Mesenchymal stem cell (in vitro differentiated cells and primary cell): Measurements from ENCODE around the gene CYP2W1.

ENCODE experiments used
- DNase-seq: peaks from one replicate; pipeline ENCODE4 v3.0.0-alpha.2; 2013
- H2AFZ ChIP-seq: one replicate; pipeline ENCODE4 v1.6.1; 2013; ENCODE audit warnings: low read depth, mild to moderate bottlenecking, control low read depth, inconsistent platforms, low read length, moderate library complexity
- H2AK5ac ChIP-seq: 2 replicates; pipeline ENCODE4 v1.6.1; 2013; ENCODE audit warnings: low read length, moderate library complexity, mild to moderate bottlenecking, inconsistent platforms; ENCODE audit not compliant: severe bottlenecking
- H2BK120ac ChIP-seq: one replicate; pipeline ENCODE4 v1.6.1; 2013; ENCODE audit warnings: low read depth, mild to moderate bottlenecking, inconsistent platforms, low read length, moderate library complexity
- H2BK12ac ChIP-seq, 2 experiments: one replicate each; pipeline ENCODE4 v1.6.1; 2013; ENCODE audit warnings: inconsistent platforms in 2 of 2, low read length in 2 of 2, mild to moderate bottlenecking in 2 of 2, moderate library complexity in 2 of 2, control low read depth in 1 of 2
- H2BK15ac ChIP-seq: one replicate; pipeline ENCODE4 v1.6.1; 2013; ENCODE audit warnings: mild to moderate bottlenecking, low read depth, inconsistent platforms; ENCODE audit not compliant: poor library complexity, severe bottlenecking
- H2BK5ac ChIP-seq: 2 replicates; pipeline ENCODE4 v1.6.1; 2013; ENCODE audit warnings: low read depth, mild to moderate bottlenecking, low read length, control low read depth, inconsistent platforms; ENCODE audit not compliant: poor library complexity, severe bottlenecking
- H3K14ac ChIP-seq, 2 experiments: one replicate each; pipeline ENCODE4 v1.6.1; 2013; ENCODE audit warnings: inconsistent platforms in 2 of 2, low read length in 2 of 2, control low read depth in 1 of 2, mild to moderate bottlenecking in 1 of 2, moderate library complexity in 1 of 2
- H3K18ac ChIP-seq, 2 experiments: one replicate each; pipeline ENCODE4 v1.6.1; 2013; ENCODE audit warnings: inconsistent platforms in 2 of 2, low read length in 2 of 2, control low read depth in 1 of 2, low read depth in 1 of 2, mild to moderate bottlenecking in 1 of 2
- H3K23ac ChIP-seq, 2 experiments: one replicate each; pipeline ENCODE4 v1.6.1; 2013; ENCODE audit warnings: inconsistent platforms in 2 of 2, low read length in 2 of 2, mild to moderate bottlenecking in 2 of 2, moderate library complexity in 2 of 2, control low read depth in 1 of 2
- H3K27ac ChIP-seq: 2 replicates; pipeline ENCODE4 v1.5.1; 2013; ENCODE audit warnings: mild to moderate bottlenecking, moderate library complexity, low read length, control low read depth, inconsistent platforms; ENCODE audit not compliant: poor library complexity, severe bottlenecking
- H3K27me3 ChIP-seq, 2 experiments: 2 replicates each; pipeline versions ENCODE4 v1.6.1 to v1.7.0; 2013; ENCODE audit warnings: low read length in 2 of 2, mild to moderate bottlenecking in 2 of 2, moderate library complexity in 2 of 2, control low read depth in 1 of 2, inconsistent platforms in 1 of 2; ENCODE audit not compliant: control insufficient read depth in 1 of 2, insufficient read depth in 1 of 2
- H3K36me3 ChIP-seq, 2 experiments: 2 replicates each; pipeline versions ENCODE4 v1.6.1 to v1.7.0; 2013; ENCODE audit warnings: low read length in 2 of 2, control low read depth in 1 of 2, inconsistent platforms in 1 of 2, low read depth in 1 of 2, mild to moderate bottlenecking in 1 of 2; ENCODE audit not compliant: insufficient read depth in 2 of 2, control insufficient read depth in 1 of 2
- H3K4ac ChIP-seq, 2 experiments: one replicate each; pipeline ENCODE4 v1.6.1; 2013; ENCODE audit warnings: inconsistent platforms in 2 of 2, low read length in 2 of 2, mild to moderate bottlenecking in 2 of 2, moderate library complexity in 2 of 2, control low read depth in 1 of 2, low read depth in 1 of 2
- H3K4me1 ChIP-seq: 2 replicates; pipeline ENCODE4 v1.6.1; 2013; ENCODE audit warnings: low read depth, low read length, control low read depth; ENCODE audit not compliant: control insufficient read depth, insufficient read depth
- H3K4me2 ChIP-seq: 2 replicates; pipeline ENCODE4 v1.6.1; 2013; ENCODE audit warnings: low read length, mild to moderate bottlenecking, inconsistent platforms; ENCODE audit not compliant: poor library complexity, severe bottlenecking
- H3K4me3 ChIP-seq, 2 experiments: 2 replicates each; pipeline versions ENCODE4 v1.5.1 to v1.7.0; 2013; ENCODE audit warnings: low read length in 2 of 2, mild to moderate bottlenecking in 2 of 2, control low read depth in 1 of 2, low read depth in 1 of 2; ENCODE audit not compliant: insufficient read depth in 1 of 2
- H3K79me1 ChIP-seq: replicated peaks from 2 replicates; pipeline ENCODE4 v1.6.1; 2013; ENCODE audit warnings: mild to moderate bottlenecking, control low read depth, low read length, inconsistent platforms; ENCODE audit not compliant: poor library complexity, severe bottlenecking
- H3K9ac ChIP-seq: 2 replicates; pipeline ENCODE4 v1.7.0; 2013; ENCODE audit warnings: mild to moderate bottlenecking, low read length, moderate library complexity
- H3K9me3 ChIP-seq: 2 replicates; pipeline ENCODE4 v1.7.0; 2013; ENCODE audit warnings: mild to moderate bottlenecking, low read length; ENCODE audit not compliant: control insufficient read depth
- H4K8ac ChIP-seq: one replicate; pipeline ENCODE4 v1.6.1; 2013; ENCODE audit warnings: inconsistent platforms, mild to moderate bottlenecking, low read length, moderate library complexity
- H4K91ac ChIP-seq: one replicate; pipeline ENCODE4 v1.6.1; 2013; ENCODE audit warnings: mild to moderate bottlenecking, low read length, inconsistent platforms
- WGBS: methylation state at CpG from one replicate; pipeline ENCODE4 v1.1.7; 2013; ENCODE audit warnings: mixed read lengths; 5-methylcytosine and 5-hydroxymethylcytosine counted together

CYP2W1 gene

DNA sequence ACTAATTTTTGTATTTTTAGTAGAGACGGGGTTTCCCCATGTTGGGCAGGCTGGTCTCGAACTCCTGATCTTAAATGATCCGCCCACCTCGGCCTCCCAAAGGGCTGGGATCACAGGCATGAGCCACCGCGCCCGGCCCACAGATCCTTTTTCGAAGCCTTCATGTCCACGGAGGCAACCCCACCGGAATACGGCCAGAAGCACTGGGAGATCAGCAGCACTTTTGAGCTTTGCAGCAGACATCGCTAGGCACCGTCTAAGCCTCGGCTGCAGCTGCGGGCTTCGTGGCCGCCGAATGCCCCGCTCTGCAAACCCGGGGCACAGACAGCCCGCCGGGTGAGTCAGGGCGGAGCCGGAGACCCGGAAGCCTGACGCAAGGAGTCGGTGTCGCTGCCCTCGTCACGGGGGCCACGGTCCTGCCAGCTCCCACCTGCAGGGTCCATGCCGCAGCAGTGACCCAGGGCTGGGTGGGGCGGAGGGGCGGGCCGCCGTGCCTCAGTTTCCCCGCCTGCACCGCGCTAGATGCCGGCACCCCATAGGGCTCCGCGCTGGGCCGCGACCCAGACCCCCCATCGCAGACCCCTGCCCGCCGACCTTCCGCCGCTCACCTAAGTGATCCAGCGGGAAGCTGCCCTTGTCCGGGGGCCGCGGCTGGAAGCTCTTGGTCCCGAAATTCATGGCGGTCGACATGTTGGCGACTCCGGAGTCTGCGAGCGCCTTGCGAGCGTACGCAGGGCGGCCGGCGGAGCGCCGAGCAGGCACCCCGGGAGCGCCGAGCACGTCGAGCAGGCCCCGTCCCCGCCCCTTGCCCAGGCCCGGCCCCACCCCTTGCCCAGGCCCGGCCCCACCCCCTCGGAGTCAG lies 7.9 kb upstream of the CYP2W1 start, which contains the start of gene COX19:
TSS of gene COX19 (minus strand) at position 730 of the 862 bp plus-strand sequence. CDS start at position 690, 40 bp downstream.
- Histone ChIP-seq H3K9ac (peak within 1 kb of the TSS; percentile 97), H2BK5ac (peak within 1 kb of the TSS; percentile 92), H4K8ac (peak within 1 kb of the TSS; percentile 97), H2AK5ac (peak within 1 kb of the TSS; percentile 94), H2BK12ac (peak within 1 kb of the TSS; percentile 57 to 76), H3K27me3 (no peaks in the 10 kb centered on the region), H3K4ac (peak within 1 kb of the TSS; percentile 80 to 94), H2BK15ac (peak within 1 kb of the TSS; percentile 56), H3K79me1 (peaks cover 18% of the 10 kb centered on the region), H3K23ac (peak within 1 kb of the TSS in 1 of 2 experiments; percentile 79), H2AFZ (peak within 1 kb of the TSS; percentile 87), H3K9me3 (no peaks in the 10 kb centered on the region), H3K27ac (peak within 1 kb of the TSS; percentile 62), H3K18ac (peak within 1 kb of the TSS; percentile 93 to 98), H2BK120ac (peak within 1 kb of the TSS; percentile 56), H3K14ac (peak within 1 kb of the TSS in 1 of 2 experiments; percentile 94), H3K4me2 (peak within 1 kb of the TSS; percentile 75), H3K36me3 (peaks cover 22 to 25% of the 10 kb centered on the region in 2 experiments), H3K4me3 (peak within 1 kb of the TSS; percentile 87 to 98), H4K91ac (peak within 1 kb of the TSS; percentile 86), H3K4me1 (peaks cover 34% of the 10 kb centered on the region)
- DNase-seq: peak; percentile 87
- WGBS: under 1% methylated on average over 62 of the region's 78 CpGs

DNA sequence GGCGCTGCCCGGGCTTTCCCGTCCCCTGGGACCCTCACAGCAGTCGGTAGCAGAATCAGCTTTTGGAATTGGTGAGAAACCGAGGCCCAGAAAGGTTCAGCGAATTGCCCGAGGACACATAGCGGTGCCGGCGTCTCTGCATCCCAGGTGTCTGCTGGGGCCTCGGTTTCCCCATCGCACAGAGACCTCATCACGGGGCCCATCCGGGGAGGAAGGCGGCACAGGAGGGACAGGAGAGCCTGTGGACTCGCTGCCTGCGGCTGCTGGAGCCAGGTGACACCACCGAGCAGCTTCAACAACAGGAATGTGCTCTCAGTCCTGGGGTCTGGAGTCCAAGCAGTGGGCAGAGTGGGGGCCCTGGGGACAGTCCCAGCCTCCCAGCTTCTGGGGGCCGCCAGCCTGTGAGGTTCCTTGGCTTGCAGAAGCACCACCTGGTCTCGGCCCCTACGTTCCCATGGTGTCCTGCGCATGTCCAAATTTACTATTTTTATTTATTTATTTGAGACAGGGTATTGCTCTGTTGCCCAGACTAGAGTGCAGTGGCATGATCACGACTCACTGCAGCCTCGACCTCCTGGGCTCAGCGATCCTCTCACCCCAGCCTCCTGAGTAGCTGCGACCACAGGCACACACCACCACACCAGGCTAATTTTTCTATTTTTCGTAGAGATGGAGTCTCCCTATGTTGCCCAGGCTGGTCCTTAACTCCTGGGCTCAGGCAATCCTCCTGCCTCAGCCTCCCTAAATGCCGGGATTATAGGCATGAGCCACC lies 7.1 kb upstream of the CYP2W1 start:
- Histone ChIP-seq H2BK120ac (peak overlapping the region; percentile 1), H3K9ac (peak overlapping the region; percentile 71), H2AFZ (peak overlapping the region; percentile 87), H3K4me1 (peaks cover 35% of the 10 kb centered on the region), H3K36me3 (peaks cover 14 to 22% of the 10 kb centered on the region in 2 experiments), H3K27ac (no peak overlapping the region), H3K23ac (no peak overlapping the region), H3K18ac (peak overlapping the region; percentile 67 to 81), H2BK5ac (no peak overlapping the region), H3K27me3 (no peaks in the 10 kb centered on the region), H3K4me2 (peak overlapping the region; percentile 75), H4K91ac (peak overlapping the region; percentile 79), H3K4ac (peak overlapping the region in 1 of 2 experiments; percentile 29), H2BK15ac (peak overlapping the region; percentile 49), H3K79me1 (peaks cover 15% of the 10 kb centered on the region), H3K9me3 (no peaks in the 10 kb centered on the region), H3K4me3 (peak overlapping the region; percentile 34 to 87), H4K8ac (peak overlapping the region; percentile 97), H2AK5ac (peak overlapping the region; percentile 94), H3K14ac (peak overlapping the region in 1 of 2 experiments; percentile 81), H2BK12ac (peak overlapping the region; percentile 57 to 76)
- 48% methylated on average over 24 of the region's 28 CpGs for WGBS
- no peak for DNase-seq

DNA sequence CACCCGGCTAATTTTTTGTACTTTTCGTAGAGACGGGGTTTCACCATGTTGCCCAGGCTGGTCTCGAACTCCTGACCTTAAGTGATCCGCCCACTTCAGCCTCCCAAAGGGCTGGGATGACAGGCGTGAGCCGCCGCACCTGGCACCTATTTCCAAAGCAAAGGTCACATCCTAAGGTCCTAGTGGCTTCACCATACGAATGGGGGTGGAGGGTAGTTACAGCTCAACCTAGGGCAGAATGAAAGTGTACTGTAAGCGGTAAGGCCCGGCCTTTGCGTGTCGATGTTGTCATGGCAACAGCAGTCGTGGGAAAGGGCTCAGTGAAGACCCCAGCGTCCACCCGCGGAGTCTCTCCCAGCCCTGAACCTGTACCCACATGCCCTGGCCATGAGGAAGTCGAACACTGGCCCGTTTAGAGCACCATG lies 6.1 kb upstream of the CYP2W1 start:
- Histone ChIP-seq H3K36me3 (peaks cover 9 to 15% of the 10 kb centered on the region in 2 experiments), H3K4me2 (no peak overlapping the region), H3K79me1 (peaks cover 14% of the 10 kb centered on the region), H3K4me3 (no peak overlapping the region), H2AFZ (no peak overlapping the region), H3K9ac (no peak overlapping the region), H3K27me3 (peaks cover 0 to 4% of the 10 kb centered on the region in 2 experiments), H3K14ac (no peak overlapping the region), H4K91ac (no peak overlapping the region), H4K8ac (no peak overlapping the region), H3K4me1 (peaks cover 33% of the 10 kb centered on the region), H2AK5ac (peak overlapping the region; percentile 40), H3K18ac (no peak overlapping the region), H3K4ac (no peak overlapping the region), H3K9me3 (no peaks in the 10 kb centered on the region), H2BK12ac (no peak overlapping the region), H3K23ac (no peak overlapping the region), H2BK5ac (no peak overlapping the region), H2BK120ac (no peak overlapping the region), H2BK15ac (no peak overlapping the region), H3K27ac (peak overlapping the region; percentile 96)
- no peak for DNase-seq
- 91% methylated on average over 19 of the region's 19 CpGs for WGBS
